Peyer's patch (tissue), 4 donors: ENCODE measurements around the gene UVRAG. TPM values are rescaled to one million over a fixed set of nuclear protein-coding genes. Genes with fewer than 3 reads are reported as not detected.
"Not testable (repeated sequence)": the region's sequence is repeated elsewhere in the genome, so short reads cannot be mapped to it uniquely, and the experiment has no call there.

Experiments
- DNase-seq, 3 donors: peaks; one replicate each; pipeline ENCODE4 v3.0.0-alpha.2; 2017 to 2019
- H3K27ac ChIP-seq, 4 donors: fragments of 200-600 bp; sonication (generic); one replicate each; pipeline ENCODE4 v1.5.1; 2016 to 2019
- H3K27me3 ChIP-seq, 2 donors: fragments of 200-600 bp; sonication (generic); one replicate each; pipeline ENCODE4 v1.5.1; 2019
- H3K36me3 ChIP-seq, 3 donors: fragments of 200-600 bp; sonication (generic); one replicate each; pipeline ENCODE4 v1.5.1; 2016 to 2019
- H3K4me1 ChIP-seq, 4 donors: fragments of 200-600 bp; sonication (generic); one replicate each; pipeline ENCODE4 v1.5.1; 2016 to 2019
- H3K4me3 ChIP-seq, 4 donors: fragments of 200-600 bp; sonication (generic); 1 replicate in 3 of 4; 2 replicates in 1 of 4; pipeline ENCODE4 v1.5.1; 2016 to 2019; ENCODE audit warnings: mild to moderate bottlenecking in 1 of 4
- H3K9me3 ChIP-seq, 4 donors: fragments of 200-600 bp; sonication (generic); one replicate each; pipeline ENCODE4 v1.5.1; 2016 to 2019; ENCODE audit warnings: mild to moderate bottlenecking in 1 of 4
- POLR2A ChIP-seq, 2 donors: fragments of 450-650 bp; IDR thresholded peaks; one replicate each; pipeline ENCODE4 v1.5.1; 2017; ENCODE audit warnings: antibody characterized with exemption in 2 of 2, mild to moderate bottlenecking in 2 of 2, moderate library complexity in 2 of 2
- total RNA-seq, 4 donors: library from RNA; depleted of rRNA; stranded (reverse); fragments of >200 nt; gene quantifications; one replicate each; pipeline ENCODE4 v1.1.0, GENCODE V29; 2016
- TF ChIP-seq, protein P1 (sequence below), 6 experiments: fragments of 450-650 bp in 4 of 6; fragments of 200-600 bp in 2 of 6; sonication (generic) in 1 of 6; IDR thresholded peaks; one replicate each; pipeline ENCODE4 v1.5.1; 2017 to 2019; ENCODE audit warnings: antibody characterized with exemption in 6 of 6, mild to moderate bottlenecking in 3 of 6, moderate library complexity in 1 of 6

Gene UVRAG
- total RNA-seq, 4 donors from 2014 or later: 13.8 to 64.4 (median 22.1) TPM

DNA sequence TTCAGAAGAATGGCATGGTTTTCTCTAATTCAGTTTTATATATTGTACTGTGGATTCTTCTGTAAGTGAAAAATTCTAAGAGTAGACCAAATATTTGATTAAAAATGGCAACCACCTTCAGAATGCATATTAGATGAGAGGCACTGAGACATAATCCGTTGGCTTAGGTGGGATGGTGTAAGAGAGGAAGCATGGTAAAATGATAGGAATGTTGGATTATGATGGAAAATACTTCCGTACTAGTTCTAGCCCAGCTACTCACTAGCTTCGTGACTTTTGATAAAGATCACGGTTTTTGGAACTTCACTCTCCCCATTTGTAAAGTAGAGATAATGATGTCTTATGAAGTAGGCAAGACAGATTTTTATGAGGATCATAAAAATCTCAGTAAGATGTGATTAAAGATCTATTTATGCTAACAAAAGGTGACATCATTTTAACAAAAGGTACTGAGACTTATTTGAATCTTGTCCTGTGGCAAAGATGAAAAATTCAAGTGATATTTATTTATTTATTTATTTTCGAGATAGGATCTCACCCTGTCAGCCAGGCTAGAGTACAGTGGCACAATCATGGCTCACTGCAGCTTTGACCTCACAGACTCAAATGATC is 37.5 kb downstream of the UVRAG start:
- peaks cover 0 to 8% (median 1%) of the 10 kb centered on the region in 4 donors for H3K4me1 ChIP-seq
- H3K9me3 ChIP-seq: no peaks in the 10 kb centered on the region
- H3K36me3 ChIP-seq: peaks cover 0 to 8% (median 0%) of the 10 kb centered on the region in 3 donors
- H3K27me3 ChIP-seq: no peaks in the 10 kb centered on the region
- DNase-seq: no peak
- H3K4me3 ChIP-seq: no peak overlapping the region
- no peak overlapping the region for H3K27ac ChIP-seq
- TF ChIP-seq, protein P1, sequence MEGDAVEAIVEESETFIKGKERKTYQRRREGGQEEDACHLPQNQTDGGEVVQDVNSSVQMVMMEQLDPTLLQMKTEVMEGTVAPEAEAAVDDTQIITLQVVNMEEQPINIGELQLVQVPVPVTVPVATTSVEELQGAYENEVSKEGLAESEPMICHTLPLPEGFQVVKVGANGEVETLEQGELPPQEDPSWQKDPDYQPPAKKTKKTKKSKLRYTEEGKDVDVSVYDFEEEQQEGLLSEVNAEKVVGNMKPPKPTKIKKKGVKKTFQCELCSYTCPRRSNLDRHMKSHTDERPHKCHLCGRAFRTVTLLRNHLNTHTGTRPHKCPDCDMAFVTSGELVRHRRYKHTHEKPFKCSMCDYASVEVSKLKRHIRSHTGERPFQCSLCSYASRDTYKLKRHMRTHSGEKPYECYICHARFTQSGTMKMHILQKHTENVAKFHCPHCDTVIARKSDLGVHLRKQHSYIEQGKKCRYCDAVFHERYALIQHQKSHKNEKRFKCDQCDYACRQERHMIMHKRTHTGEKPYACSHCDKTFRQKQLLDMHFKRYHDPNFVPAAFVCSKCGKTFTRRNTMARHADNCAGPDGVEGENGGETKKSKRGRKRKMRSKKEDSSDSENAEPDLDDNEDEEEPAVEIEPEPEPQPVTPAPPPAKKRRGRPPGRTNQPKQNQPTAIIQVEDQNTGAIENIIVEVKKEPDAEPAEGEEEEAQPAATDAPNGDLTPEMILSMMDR (IDR thresholded peaks at IDR 0.05): no peak
- TF ChIP-seq POLR2A (IDR thresholded peaks at IDR 0.05): no peak

DNA sequence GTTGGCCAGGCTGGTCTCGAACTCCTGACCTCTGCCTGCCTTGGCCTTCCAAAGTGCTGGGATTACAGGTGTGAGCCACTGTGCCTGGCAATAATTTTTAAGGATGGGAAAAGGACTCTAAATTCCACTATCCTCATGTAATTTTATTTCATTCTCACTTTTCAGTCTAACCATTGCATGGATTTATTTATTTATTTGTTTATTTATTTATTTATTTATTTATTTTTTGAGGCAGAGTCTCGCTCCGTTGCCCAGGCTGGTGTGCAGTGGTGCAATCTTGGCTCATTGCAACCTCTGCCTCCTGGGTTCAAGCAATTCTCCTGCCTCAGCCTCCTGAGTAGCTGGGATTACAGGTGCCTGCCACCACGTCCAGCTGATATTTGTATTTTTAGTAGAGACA is 38.6 kb downstream of the UVRAG start:
- not testable (repeated sequence) for H3K36me3 ChIP-seq, H3K4me3 ChIP-seq, H3K27me3 ChIP-seq, H3K27ac ChIP-seq, DNase-seq, H3K9me3 ChIP-seq
- peaks cover 0 to 12% (median 1%) of the 10 kb centered on the region in 4 donors for H3K4me1 ChIP-seq

DNA sequence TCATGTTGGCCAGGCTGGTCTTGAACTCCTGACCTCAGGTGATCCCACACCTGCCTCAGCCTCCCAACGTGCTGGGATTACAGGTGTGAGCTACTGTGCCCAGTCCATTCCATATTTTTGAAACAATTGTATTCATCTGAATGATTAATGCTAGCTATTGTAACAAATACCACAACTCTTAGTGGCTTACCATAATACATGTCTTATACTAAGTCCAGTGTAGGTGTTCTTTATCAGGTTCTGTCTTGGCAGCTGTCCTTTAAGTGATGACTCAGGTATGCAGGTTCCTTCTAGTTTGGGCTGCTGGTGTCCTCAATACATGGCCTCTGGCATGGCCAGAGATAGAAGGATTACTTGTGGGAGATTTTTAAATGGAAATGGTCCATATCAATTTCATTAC is 39.0 kb downstream of the UVRAG start:
- Histone ChIP-seq H3K9me3 (no peaks in the 10 kb centered on the region), H3K36me3 (peaks cover 0 to 8% (median 0%) of the 10 kb centered on the region in 3 donors), H3K4me1 (peaks cover 0 to 15% (median 1%) of the 10 kb centered on the region in 4 donors), H3K4me3 (no peak overlapping the region), H3K27me3 (no peaks in the 10 kb centered on the region), H3K27ac (no peak overlapping the region)
- TF ChIP-seq, protein P1 (IDR thresholded peaks at IDR 0.05): no peak
- TF ChIP-seq POLR2A (IDR thresholded peaks at IDR 0.05): no peak
- DNase-seq: no peak

DNA sequence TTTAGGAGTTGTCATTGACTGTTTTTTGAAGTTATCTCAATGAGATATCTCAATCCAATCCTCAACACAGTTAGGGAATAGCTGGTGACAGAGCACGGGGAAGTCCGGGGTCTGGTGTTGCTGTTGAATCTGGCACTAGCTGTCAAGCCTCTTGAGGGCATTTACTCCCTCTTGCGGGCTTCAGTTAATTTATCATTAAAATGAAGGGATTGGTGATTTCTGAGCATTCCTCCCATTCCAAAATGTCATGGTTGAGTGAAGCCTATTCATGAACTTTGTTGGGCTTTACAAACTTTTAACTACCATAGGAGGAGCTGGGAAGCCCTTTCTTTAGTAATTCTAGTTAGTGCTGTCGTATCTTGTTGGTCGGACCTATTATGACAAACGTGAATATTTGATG is 40.2 kb downstream of the UVRAG start:
- H3K27ac ChIP-seq: no peak overlapping the region
- H3K27me3 ChIP-seq: no peaks in the 10 kb centered on the region
- TF ChIP-seq, protein P1 (IDR thresholded peaks at IDR 0.05): no peak
- H3K4me1 ChIP-seq: peaks cover 0 to 15% (median under 1%) of the 10 kb centered on the region in 4 donors
- no peak for DNase-seq
- no peaks in the 10 kb centered on the region for H3K9me3 ChIP-seq
- peaks cover 0 to 8% (median 0%) of the 10 kb centered on the region in 3 donors for H3K36me3 ChIP-seq
- no peak overlapping the region for H3K4me3 ChIP-seq

DNA sequence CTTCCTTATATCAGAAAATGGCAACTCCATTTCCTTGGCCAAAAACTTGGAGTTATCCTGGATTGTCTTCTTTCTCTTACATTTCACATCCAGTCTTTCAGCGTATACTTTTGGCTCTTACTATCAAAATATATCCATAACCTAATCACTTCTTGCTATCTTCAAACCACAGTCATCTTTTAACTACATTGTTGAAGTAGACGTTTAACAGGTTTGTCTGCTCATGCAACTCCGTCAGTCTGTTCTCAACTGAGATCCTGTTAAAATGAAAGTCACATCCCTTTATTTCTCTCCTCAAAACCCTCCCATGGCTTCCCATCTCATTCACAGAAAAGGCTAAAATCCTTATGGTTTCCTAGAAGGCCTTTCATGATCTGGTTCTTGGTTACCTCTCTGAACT is 41.9 kb downstream of the UVRAG start:
- Histone ChIP-seq H3K9me3 (no peaks in the 10 kb centered on the region), H3K4me3 (no peak overlapping the region), H3K27ac (no peak overlapping the region), H3K4me1 (peaks cover 0 to 7% (median 0%) of the 10 kb centered on the region in 4 donors), H3K27me3 (no peaks in the 10 kb centered on the region), H3K36me3 (peaks cover 0 to 8% (median 0%) of the 10 kb centered on the region in 3 donors)
- no peak for DNase-seq
- TF ChIP-seq POLR2A (IDR thresholded peaks at IDR 0.05): no peak
- TF ChIP-seq, protein P1 (IDR thresholded peaks at IDR 0.05): no peak

DNA sequence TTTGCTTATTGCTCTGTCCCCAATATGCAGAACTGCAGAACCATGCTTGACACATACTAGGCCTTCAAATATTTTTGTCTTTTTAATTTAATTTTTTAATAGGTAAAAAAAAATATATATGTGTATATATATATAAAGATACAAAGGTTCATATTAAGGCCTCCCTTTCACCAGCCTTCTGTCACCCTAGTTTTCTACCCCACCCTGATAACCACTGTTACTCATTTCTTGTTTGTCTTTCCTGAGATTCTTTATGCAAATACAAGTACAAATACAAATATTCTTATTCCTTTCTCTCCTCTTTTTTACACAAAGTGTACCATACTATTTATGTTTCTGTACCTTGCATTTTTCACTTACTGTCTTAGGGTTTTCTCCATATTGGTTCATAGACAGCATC is 43.0 kb downstream of the UVRAG start:
- Histone ChIP-seq H3K27ac (no peak overlapping the region), H3K27me3 (no peaks in the 10 kb centered on the region), H3K9me3 (no peaks in the 10 kb centered on the region), H3K36me3 (peaks cover 0 to 6% (median 0%) of the 10 kb centered on the region in 3 donors), H3K4me3 (no peak overlapping the region), H3K4me1 (peaks cover 0 to 7% (median 0%) of the 10 kb centered on the region in 4 donors)
- no peak for DNase-seq
- TF ChIP-seq, protein P1 (IDR thresholded peaks at IDR 0.05): no peak
- TF ChIP-seq POLR2A (IDR thresholded peaks at IDR 0.05): no peak
